Panc1 (cell line): Measurements from ENCODE around the gene FBXL17. TPM values are rescaled to one million over a fixed set of nuclear protein-coding genes. Genes with fewer than 3 reads are reported as not detected.

Source experiments
- ATAC-seq: fragments of 200-7000 bp; cut with Tn5 transposase; 2 replicates; pipeline ENCODE4 v1.9.1; 2020; ENCODE audit warnings: mild to moderate bottlenecking, moderate library complexity
- BruUV-seq: library from RNA; stranded (reverse); fragments of 400-500 nt; replicated peaks from 2 replicates; lab custom pipeline; 2021; lab: Mats Ljungman, UMichigan
- CTCF ChIA-PET: fragments of 300-600 bp; sonication (Branson Sonifier 250); formaldehyde crosslinking; loops from one replicate; lab custom pipeline; 2022; ENCODE audit warnings: antibody characterized with exemption; lab: Charles Lee
- POLR2A ChIA-PET: fragments of 300-600 bp; sonication (Branson Sonifier 250); formaldehyde crosslinking; loops from one replicate; lab custom pipeline; 2022; ENCODE audit warnings: antibody characterized with exemption; lab: Charles Lee
- DNase-seq: peaks from one replicate; pipeline ENCODE4 v3.0.0-alpha.2; 2010; ENCODE audit warnings: low read depth, low spot score
- H3K27ac ChIP-seq: 2 replicates; pipeline ENCODE4 v1.5.1; 2011; ENCODE audit warnings: mild to moderate bottlenecking, low read length, inconsistent platforms
- H3K27me3 ChIP-seq: fragments of 200-500 bp; sonication (Bioruptor generic); 2 replicates; pipeline ENCODE4 v1.6.0; 2014; ENCODE audit warnings: low read length, inconsistent platforms; ENCODE audit not compliant: control insufficient read depth, insufficient read depth
- H3K36me3 ChIP-seq: fragments of 200-500 bp; sonication (Bioruptor generic); 2 replicates; pipeline ENCODE4 v1.5.1; 2014; ENCODE audit warnings: inconsistent platforms, mild to moderate bottlenecking, low read length, moderate library complexity; ENCODE audit not compliant: control insufficient read depth, insufficient read depth
- H3K4me1 ChIP-seq: 2 replicates; pipeline ENCODE4 v1.5.1; 2011; ENCODE audit warnings: inconsistent platforms, mild to moderate bottlenecking, low read length, moderate library complexity; ENCODE audit not compliant: control insufficient read depth, insufficient read depth
- H3K4me3 ChIP-seq, 2 experiments: 2 replicates each; pipeline ENCODE4 v1.5.1; 2011 to 2012; ENCODE audit warnings: low read depth in 2 of 2, low read length in 2 of 2, mild to moderate bottlenecking in 2 of 2, inconsistent platforms in 1 of 2, moderate library complexity in 1 of 2
- H3K9me3 ChIP-seq: fragments of 200-500 bp; sonication (Bioruptor generic); 2 replicates; pipeline ENCODE4 v1.5.1; 2014; ENCODE audit warnings: low read depth, mild to moderate bottlenecking, inconsistent platforms, low read length, moderate library complexity; ENCODE audit not compliant: control insufficient read depth, insufficient read depth
- POLR2AphosphoS5 ChIP-seq: IDR thresholded peaks from 2 replicates; pipeline ENCODE4 v1.6.1; 2012; ENCODE audit warnings: mild to moderate bottlenecking, low read depth, low read length, moderate library complexity
- SIN3A ChIP-seq: IDR thresholded peaks from 2 replicates; pipeline ENCODE4 v1.6.1; 2012; ENCODE audit warnings: low read depth, mild to moderate bottlenecking, low read length, moderate library complexity, borderline replicate concordance; ENCODE audit not compliant: insufficient read depth
- TCF7L2 ChIP-seq: IDR thresholded peaks from 2 replicates; pipeline ENCODE4 v1.6.1; 2011; ENCODE audit warnings: mild to moderate bottlenecking, low read depth, low read length, inconsistent platforms
- in situ Hi-C: cut with HindIII; loops from 2 replicates; pipeline ENCODE4 v1.10.0; 2016; ENCODE audit warnings: low sequenced_read_pairs, low pct_unique_long_range_greater_than_20kb
- intact Hi-C: fragments of 100-400 bp; cut with micrococcal nuclease; formaldehyde crosslinking; loops from one replicate; pipeline ENCODE4 v1.10.0; 2022; ENCODE audit not compliant: unreplicated experiment
- total RNA-seq: library from RNA; stranded (reverse); gene quantifications from one replicate; pipeline ENCODE4 v1.2.1, GENCODE V29; 2021; ENCODE audit not compliant: unreplicated experiment
- TF ChIP-seq, protein P1 (sequence below): fragments of 450-650 bp; IDR thresholded peaks from 2 replicates; pipeline ENCODE4 v1.5.1; 2017; ENCODE audit warnings: mild to moderate bottlenecking
- TF ChIP-seq, protein P2 (sequence below), 2 experiments: IDR thresholded peaks; 2 replicates each; pipeline ENCODE4 v1.6.1; 2011 to 2012; ENCODE audit warnings: low read depth in 2 of 2, control low read depth in 1 of 2, low read length in 1 of 2, mild to moderate bottlenecking in 1 of 2, moderate library complexity in 1 of 2; ENCODE audit not compliant: insufficient read depth in 1 of 2

Gene FBXL17
- total RNA-seq, 1 experiment from 2014 or later: 17.4 TPM

DNA sequence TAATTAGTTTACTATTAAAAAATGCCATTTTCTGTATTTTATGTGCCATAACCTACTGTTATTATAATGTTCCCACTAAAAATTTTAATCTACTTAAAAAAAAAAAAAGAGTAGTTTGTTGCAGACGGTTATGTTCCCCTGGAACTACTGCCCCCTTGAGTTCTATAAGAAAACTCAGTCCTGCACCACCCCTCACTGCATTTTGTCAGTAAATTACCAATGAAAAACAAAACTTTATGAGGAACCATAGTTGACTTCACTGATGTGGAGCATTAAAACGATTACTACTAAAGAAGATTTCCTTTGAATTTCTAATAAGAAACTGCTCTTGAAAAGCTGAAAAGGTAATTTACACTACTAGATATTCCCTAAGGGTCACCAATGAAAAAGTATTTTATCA, 288.7 kb downstream of the FBXL17 start:
- no peak overlapping the region for H3K4me3 ChIP-seq
- DNase-seq (no peak), ATAC-seq (no peak)
- H3K27ac ChIP-seq: no peak overlapping the region
- POLR2A ChIA-PET: no interaction called here
- no peak for TF ChIP-seq SIN3A
- no peak for TF ChIP-seq TCF7L2
- TF ChIP-seq, protein P1, sequence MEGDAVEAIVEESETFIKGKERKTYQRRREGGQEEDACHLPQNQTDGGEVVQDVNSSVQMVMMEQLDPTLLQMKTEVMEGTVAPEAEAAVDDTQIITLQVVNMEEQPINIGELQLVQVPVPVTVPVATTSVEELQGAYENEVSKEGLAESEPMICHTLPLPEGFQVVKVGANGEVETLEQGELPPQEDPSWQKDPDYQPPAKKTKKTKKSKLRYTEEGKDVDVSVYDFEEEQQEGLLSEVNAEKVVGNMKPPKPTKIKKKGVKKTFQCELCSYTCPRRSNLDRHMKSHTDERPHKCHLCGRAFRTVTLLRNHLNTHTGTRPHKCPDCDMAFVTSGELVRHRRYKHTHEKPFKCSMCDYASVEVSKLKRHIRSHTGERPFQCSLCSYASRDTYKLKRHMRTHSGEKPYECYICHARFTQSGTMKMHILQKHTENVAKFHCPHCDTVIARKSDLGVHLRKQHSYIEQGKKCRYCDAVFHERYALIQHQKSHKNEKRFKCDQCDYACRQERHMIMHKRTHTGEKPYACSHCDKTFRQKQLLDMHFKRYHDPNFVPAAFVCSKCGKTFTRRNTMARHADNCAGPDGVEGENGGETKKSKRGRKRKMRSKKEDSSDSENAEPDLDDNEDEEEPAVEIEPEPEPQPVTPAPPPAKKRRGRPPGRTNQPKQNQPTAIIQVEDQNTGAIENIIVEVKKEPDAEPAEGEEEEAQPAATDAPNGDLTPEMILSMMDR: peak; percentile 57; the same call in 1 of the 2 replicates
- intact Hi-C loops: no loop called here
- BruUV-seq: no TSS peak
- H3K9me3 ChIP-seq: no peaks in the 10 kb centered on the region
- no peaks in the 10 kb centered on the region for H3K4me1 ChIP-seq
- H3K27me3 ChIP-seq: no peaks in the 10 kb centered on the region
- in situ Hi-C loops: no loop called here
- CTCF ChIA-PET: no interaction called here
- H3K36me3 ChIP-seq: no peaks in the 10 kb centered on the region

DNA sequence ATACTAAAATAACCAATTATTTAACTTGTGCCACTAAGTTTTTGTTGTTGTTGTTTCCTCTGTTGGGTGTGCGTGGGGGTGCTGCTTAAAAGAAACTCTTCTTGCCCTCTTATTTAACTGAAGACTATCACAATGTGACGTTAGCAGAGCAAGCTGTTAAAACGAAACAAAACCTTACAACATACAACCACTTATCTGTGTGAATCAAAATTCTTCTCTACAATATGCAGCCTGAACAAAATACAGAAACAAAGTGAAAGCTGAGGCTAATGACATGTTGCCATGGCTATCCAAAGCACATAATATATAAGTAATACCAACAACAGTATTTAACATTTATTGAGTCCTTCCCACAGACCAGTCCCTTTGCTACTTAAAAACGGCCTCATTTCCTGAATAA, 291.0 kb downstream of the FBXL17 start:
- Histone ChIP-seq H3K4me3 (no peak overlapping the region), H3K9me3 (no peaks in the 10 kb centered on the region), H3K27ac (no peak overlapping the region), H3K27me3 (no peaks in the 10 kb centered on the region), H3K4me1 (no peaks in the 10 kb centered on the region), H3K36me3 (no peaks in the 10 kb centered on the region)
- CTCF ChIA-PET: no interaction called here
- TF ChIP-seq TCF7L2 (no peak), SIN3A (no peak), POLR2AphosphoS5 (no peak)
- TF ChIP-seq, protein P2, sequence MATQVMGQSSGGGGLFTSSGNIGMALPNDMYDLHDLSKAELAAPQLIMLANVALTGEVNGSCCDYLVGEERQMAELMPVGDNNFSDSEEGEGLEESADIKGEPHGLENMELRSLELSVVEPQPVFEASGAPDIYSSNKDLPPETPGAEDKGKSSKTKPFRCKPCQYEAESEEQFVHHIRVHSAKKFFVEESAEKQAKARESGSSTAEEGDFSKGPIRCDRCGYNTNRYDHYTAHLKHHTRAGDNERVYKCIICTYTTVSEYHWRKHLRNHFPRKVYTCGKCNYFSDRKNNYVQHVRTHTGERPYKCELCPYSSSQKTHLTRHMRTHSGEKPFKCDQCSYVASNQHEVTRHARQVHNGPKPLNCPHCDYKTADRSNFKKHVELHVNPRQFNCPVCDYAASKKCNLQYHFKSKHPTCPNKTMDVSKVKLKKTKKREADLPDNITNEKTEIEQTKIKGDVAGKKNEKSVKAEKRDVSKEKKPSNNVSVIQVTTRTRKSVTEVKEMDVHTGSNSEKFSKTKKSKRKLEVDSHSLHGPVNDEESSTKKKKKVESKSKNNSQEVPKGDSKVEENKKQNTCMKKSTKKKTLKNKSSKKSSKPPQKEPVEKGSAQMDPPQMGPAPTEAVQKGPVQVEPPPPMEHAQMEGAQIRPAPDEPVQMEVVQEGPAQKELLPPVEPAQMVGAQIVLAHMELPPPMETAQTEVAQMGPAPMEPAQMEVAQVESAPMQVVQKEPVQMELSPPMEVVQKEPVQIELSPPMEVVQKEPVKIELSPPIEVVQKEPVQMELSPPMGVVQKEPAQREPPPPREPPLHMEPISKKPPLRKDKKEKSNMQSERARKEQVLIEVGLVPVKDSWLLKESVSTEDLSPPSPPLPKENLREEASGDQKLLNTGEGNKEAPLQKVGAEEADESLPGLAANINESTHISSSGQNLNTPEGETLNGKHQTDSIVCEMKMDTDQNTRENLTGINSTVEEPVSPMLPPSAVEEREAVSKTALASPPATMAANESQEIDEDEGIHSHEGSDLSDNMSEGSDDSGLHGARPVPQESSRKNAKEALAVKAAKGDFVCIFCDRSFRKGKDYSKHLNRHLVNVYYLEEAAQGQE (IDR thresholded peaks at IDR 0.05; ENCODE audit: insufficient read depth in 1 of 2, low read depth in 2 of 2, low read length in 1 of 2): no peak
- TF ChIP-seq, protein P1: no peak
- POLR2A ChIA-PET: no interaction called here
- no peak for DNase-seq
- intact Hi-C loops: no loop called here
- no peak for ATAC-seq
- BruUV-seq: no TSS peak
- in situ Hi-C loops: no loop called here
